SU-DHL-6 (cell line): ENCODE measurements around the gene SPIRE2.
"Not testable (repeated sequence)": the region's sequence is repeated elsewhere in the genome, so short reads cannot be mapped to it uniquely, and the experiment has no call there.

Experiments
- H2AFZ ChIP-seq: fragments of 200-600 bp; sonication (generic); 2 replicates; pipeline ENCODE4 v1.6.1; 2014; ENCODE audit warnings: low read depth, mild to moderate bottlenecking, moderate library complexity, mixed read lengths, antibody characterized with exemption, low read length; ENCODE audit not compliant: severe bottlenecking
- H3F3A ChIP-seq: fragments of 200-600 bp; shearing (Covaris generic); 2 replicates; pipeline ENCODE4 v1.6.0; 2016; ENCODE audit warnings: antibody characterized with exemption, mild to moderate bottlenecking; ENCODE audit not compliant: insufficient read depth
- H3K27ac ChIP-seq: fragments of 200-600 bp; sonication (generic); 2 replicates; pipeline ENCODE4 v1.5.1; 2016; ENCODE audit warnings: low read depth, mild to moderate bottlenecking, low read length, moderate library complexity, mixed read lengths
- H3K27me3 ChIP-seq: fragments of 200-600 bp; sonication (generic), shearing (Covaris generic); 2 replicates; pipeline ENCODE4 v1.6.0; 2014; ENCODE audit warnings: mild to moderate bottlenecking, low read length
- H3K36me3 ChIP-seq: fragments of 200-600 bp; sonication (generic); 2 replicates; pipeline ENCODE4 v1.6.1; 2014; ENCODE audit warnings: mild to moderate bottlenecking, low read length, mixed read lengths
- H3K4me2 ChIP-seq: fragments of 300-600, 200-600 bp; shearing (Covaris generic), sonication (generic); 2 replicates; pipeline ENCODE4 v1.6.0; 2014; ENCODE audit warnings: low read length, low read depth, mild to moderate bottlenecking; ENCODE audit not compliant: poor library complexity, severe bottlenecking
- H3K4me3 ChIP-seq: fragments of 200-600 bp; sonication (generic); 2 replicates; pipeline ENCODE4 v1.5.1; 2014; ENCODE audit warnings: antibody characterized with exemption, low read length, mild to moderate bottlenecking, mixed read lengths; ENCODE audit not compliant: insufficient read depth, poor library complexity, severe bottlenecking
- H3K79me2 ChIP-seq: fragments of 200-600 bp; sonication (generic); 2 replicates; pipeline ENCODE4 v1.6.1; 2014; ENCODE audit warnings: mild to moderate bottlenecking, low read length, moderate library complexity; ENCODE audit not compliant: insufficient read depth
- H3K9ac ChIP-seq: fragments of 200-600 bp; sonication (generic); 2 replicates; pipeline ENCODE4 v1.7.0; 2014; ENCODE audit warnings: mild to moderate bottlenecking, low read length
- H3K9me2 ChIP-seq: fragments of 200-600 bp; sonication (generic); replicated peaks from 2 replicates; pipeline ENCODE4 v1.6.1; 2014; ENCODE audit warnings: low read length; ENCODE audit not compliant: insufficient read depth
- H3K9me3 ChIP-seq: fragments of 200-600 bp; sonication (generic); 2 replicates; pipeline ENCODE4 v1.6.1; 2014; ENCODE audit warnings: low read length, mixed read lengths; ENCODE audit not compliant: insufficient read depth
- H4K20me1 ChIP-seq: fragments of 200-600 bp; sonication (generic); 2 replicates; pipeline ENCODE4 v1.6.1; 2014; ENCODE audit warnings: low read depth, mild to moderate bottlenecking, antibody characterized with exemption, low read length, moderate library complexity, mixed read lengths
- EZH2phosphoT487 ChIP-seq: fragments of 200-600 bp; sonication (generic), shearing (Covaris generic); conservative IDR thresholded peaks from 2 replicates; pipeline ENCODE4 v1.6.1; 2018; ENCODE audit warnings: mild to moderate bottlenecking, antibody characterized with exemption, low read length, moderate library complexity, mixed read lengths
- TF ChIP-seq, protein P1 (sequence below): fragments of 200-600 bp; sonication (generic); IDR thresholded peaks from one replicate; pipeline ENCODE4 v1.5.1; 2017; ENCODE audit warnings: antibody characterized with exemption, mild to moderate bottlenecking, low read length, moderate library complexity; ENCODE audit not compliant: insufficient read depth, poor library complexity, severe bottlenecking

Gene SPIRE2

GRCh38 chr16:89782489-89782888 lies 45.8 kb upstream of the SPIRE2 start:
- Histone ChIP-seq H3K27ac (no peak overlapping the region), H3K27me3 (no peaks in the 10 kb centered on the region), H3K4me2 (no peak overlapping the region), H3K9ac (no peak overlapping the region), H3K9me3 (no peaks in the 10 kb centered on the region), H4K20me1 (no peaks in the 10 kb centered on the region), H3K36me3 (peaks cover 20% of the 10 kb centered on the region; the same call in 1 of the 2 replicates), H3K4me3 (no peak overlapping the region), H3F3A (no peaks in the 10 kb centered on the region), H3K79me2 (0 out of 2 replicates have a peak, but pooled peaks cover 3% of the 10 kb centered on the region), H2AFZ (no peak overlapping the region), H3K9me2 (no peaks in the 10 kb centered on the region)
- TF ChIP-seq, protein P1, sequence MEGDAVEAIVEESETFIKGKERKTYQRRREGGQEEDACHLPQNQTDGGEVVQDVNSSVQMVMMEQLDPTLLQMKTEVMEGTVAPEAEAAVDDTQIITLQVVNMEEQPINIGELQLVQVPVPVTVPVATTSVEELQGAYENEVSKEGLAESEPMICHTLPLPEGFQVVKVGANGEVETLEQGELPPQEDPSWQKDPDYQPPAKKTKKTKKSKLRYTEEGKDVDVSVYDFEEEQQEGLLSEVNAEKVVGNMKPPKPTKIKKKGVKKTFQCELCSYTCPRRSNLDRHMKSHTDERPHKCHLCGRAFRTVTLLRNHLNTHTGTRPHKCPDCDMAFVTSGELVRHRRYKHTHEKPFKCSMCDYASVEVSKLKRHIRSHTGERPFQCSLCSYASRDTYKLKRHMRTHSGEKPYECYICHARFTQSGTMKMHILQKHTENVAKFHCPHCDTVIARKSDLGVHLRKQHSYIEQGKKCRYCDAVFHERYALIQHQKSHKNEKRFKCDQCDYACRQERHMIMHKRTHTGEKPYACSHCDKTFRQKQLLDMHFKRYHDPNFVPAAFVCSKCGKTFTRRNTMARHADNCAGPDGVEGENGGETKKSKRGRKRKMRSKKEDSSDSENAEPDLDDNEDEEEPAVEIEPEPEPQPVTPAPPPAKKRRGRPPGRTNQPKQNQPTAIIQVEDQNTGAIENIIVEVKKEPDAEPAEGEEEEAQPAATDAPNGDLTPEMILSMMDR: no peak
- no peak for TF ChIP-seq EZH2phosphoT487

- not testable (repeated sequence) for H3F3A ChIP-seq, H3K4me3 ChIP-seq, H3K9ac ChIP-seq, H3K27ac ChIP-seq, H3K4me2 ChIP-seq, H3K79me2 ChIP-seq, H3K9me3 ChIP-seq, H3K9me2 ChIP-seq, H4K20me1 ChIP-seq, H3K27me3 ChIP-seq, H2AFZ ChIP-seq
- peaks cover 22% of the 10 kb centered on the region; the same call in 1 of the 2 replicates for H3K36me3 ChIP-seq
Measured at GRCh38 chr16:89783952-89784351, 44.3 kb upstream of the SPIRE2 start.

- Histone ChIP-seq H4K20me1 (no peaks in the 10 kb centered on the region), H3K9me2 (no peaks in the 10 kb centered on the region), H2AFZ (no peak overlapping the region), H3K27ac (no peak overlapping the region), H3F3A (no peaks in the 10 kb centered on the region), H3K36me3 (peaks cover 22% of the 10 kb centered on the region; the same call in 1 of the 2 replicates), H3K9me3 (no peaks in the 10 kb centered on the region), H3K4me3 (no peak overlapping the region), H3K9ac (no peak overlapping the region), H3K4me2 (no peak overlapping the region), H3K27me3 (no peaks in the 10 kb centered on the region), H3K79me2 (peaks cover 4% of the 10 kb centered on the region; the same call in 1 of the 2 replicates)
- no peak for TF ChIP-seq EZH2phosphoT487
- TF ChIP-seq, protein P1: no peak
Measured at GRCh38 chr16:89784406-89784805, 43.9 kb upstream of the SPIRE2 start.

- Histone ChIP-seq H3K4me3 (no peak overlapping the region), H3K36me3 (peaks cover 19% of the 10 kb centered on the region; the same call in 1 of the 2 replicates), H3K9ac (no peak overlapping the region), H3K9me3 (no peaks in the 10 kb centered on the region), H2AFZ (no peak overlapping the region), H3K27ac (no peak overlapping the region), H3F3A (no peaks in the 10 kb centered on the region), H3K4me2 (no peak overlapping the region), H3K79me2 (peaks cover 9% of the 10 kb centered on the region; the same call in 1 of the 2 replicates), H4K20me1 (no peaks in the 10 kb centered on the region), H3K9me2 (no peaks in the 10 kb centered on the region), H3K27me3 (no peaks in the 10 kb centered on the region)
- TF ChIP-seq, protein P1: no peak
- no peak for TF ChIP-seq EZH2phosphoT487
Measured at GRCh38 chr16:89785523-89786155, 42.6 kb upstream of the SPIRE2 start.
